Ramos (cell line): ENCODE results near the gene CES3.

Experiments used
- in situ Hi-C: fragments of 300-500 bp; cut with MboI; formaldehyde crosslinking; loops from one replicate; pipeline ENCODE4 v1.14.3; 2022; ENCODE audit warnings: low sequenced_read_pairs; ENCODE audit not compliant: unreplicated experiment

Gene CES3

GRCh38 chr16:66959704-66960161, 1.3 kb upstream of the CES3 start:
- in situ Hi-C loops, result loop anchor here (25.0 kb wide), 1 partner anchor 453 kb away; the partner anchor contains the start of gene ZDHHC1

- in situ Hi-C loops, result loop anchor here (25.0 kb wide), 1 partner anchor 452 kb away; the partner anchor contains the start of gene ZDHHC1
These were observed 796 bp upstream of the CES3 start for GRCh38 chr16:66960270-66960669.

- in situ Hi-C loops, result loop anchor here (25.0 kb wide), 1 partner anchor 450 kb away; the partner anchor contains the start of gene ZDHHC1
These were observed 848 bp downstream of the CES3 start for GRCh38 chr16:66961914-66962313.

GRCh38 chr16:66964049-66964448, 3.0 kb downstream of the CES3 start:
- in situ Hi-C loops, result loop anchor here (25.0 kb wide), 1 partner anchor 448 kb away; the partner anchor contains the start of gene ZDHHC1

- in situ Hi-C loops, result loop anchor here (25.0 kb wide), 1 partner anchor 443 kb away; the partner anchor contains the start of gene ZDHHC1
These were observed 7.8 kb downstream of the CES3 start for GRCh38 chr16:66968847-66969246.

DNA sequence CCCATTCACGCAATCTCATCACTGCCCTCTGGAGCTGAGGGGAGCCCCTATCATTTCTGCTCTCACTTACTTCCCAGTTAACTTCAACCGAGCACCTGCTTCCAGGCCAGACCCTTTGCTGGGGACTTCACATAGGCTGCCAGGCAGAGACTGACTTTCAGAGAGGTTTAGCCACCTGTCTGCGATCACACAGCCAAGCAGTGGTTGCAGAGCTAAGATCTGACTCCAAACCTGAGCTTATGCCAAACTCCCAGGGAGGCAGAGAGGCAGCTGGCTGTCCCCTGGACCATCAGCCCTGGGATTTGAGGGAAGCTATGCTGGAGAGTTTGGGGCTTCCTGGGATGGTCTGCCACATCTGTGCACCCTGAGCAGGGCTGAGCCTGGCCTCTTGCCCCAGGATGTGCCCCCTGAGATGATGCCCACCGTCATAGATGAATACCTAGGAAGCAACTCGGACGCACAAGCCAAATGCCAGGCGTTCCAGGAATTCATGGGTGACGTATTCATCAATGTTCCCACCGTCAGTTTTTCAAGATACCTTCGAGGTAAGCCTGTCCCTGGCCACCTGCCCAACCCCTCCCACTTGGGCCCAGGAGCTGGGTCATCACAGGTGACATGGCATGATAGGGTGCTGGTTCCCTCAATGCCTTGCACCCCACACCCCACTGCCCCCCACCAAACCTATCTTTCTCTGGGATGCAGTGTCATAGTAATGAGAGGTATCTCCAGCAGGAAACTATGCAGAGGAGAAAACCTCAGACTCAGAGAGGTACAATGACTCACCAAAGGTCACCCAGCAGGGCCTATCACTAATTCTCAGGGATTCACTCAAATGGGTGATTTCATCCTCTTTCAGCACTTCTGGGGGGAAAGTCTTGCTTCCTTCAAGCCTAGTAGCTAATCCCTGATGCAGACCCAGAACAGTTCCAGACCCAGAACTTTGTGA, 10.0 kb downstream of the CES3 start:
- in situ Hi-C loops, result loop anchor here (25.0 kb wide), 1 partner anchor 441 kb away; the partner anchor contains the start of gene ZDHHC1

DNA sequence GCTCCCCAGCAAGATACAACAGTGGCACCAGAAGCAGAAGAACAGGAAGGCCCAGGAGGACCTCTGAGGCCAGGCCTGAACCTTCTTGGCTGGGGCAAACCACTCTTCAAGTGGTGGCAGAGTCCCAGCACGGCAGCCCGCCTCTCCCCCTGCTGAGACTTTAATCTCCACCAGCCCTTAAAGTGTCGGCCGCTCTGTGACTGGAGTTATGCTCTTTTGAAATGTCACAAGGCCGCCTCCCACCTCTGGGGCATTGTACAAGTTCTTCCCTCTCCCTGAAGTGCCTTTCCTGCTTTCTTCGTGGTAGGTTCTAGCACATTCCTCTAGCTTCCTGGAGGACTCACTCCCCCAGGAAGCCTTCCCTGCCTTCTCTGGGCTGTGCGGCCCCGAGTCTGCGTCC, 11.9 kb downstream of the CES3 start:
- in situ Hi-C loops, result loop anchor here (25.0 kb wide), 1 partner anchor 439 kb away; the partner anchor contains the start of gene ZDHHC1

GRCh38 chr16:66973716-66974115, 12.7 kb downstream of the CES3 start:
- in situ Hi-C loops, result loop anchor here (25.0 kb wide), 1 partner anchor 439 kb away; the partner anchor contains the start of gene ZDHHC1

- in situ Hi-C loops, result loop anchor here (25.0 kb wide), 1 partner anchor 438 kb away; the partner anchor contains the start of gene ZDHHC1
These were observed 13.3 kb downstream of the CES3 start for GRCh38 chr16:66974156-66974931.

DNA sequence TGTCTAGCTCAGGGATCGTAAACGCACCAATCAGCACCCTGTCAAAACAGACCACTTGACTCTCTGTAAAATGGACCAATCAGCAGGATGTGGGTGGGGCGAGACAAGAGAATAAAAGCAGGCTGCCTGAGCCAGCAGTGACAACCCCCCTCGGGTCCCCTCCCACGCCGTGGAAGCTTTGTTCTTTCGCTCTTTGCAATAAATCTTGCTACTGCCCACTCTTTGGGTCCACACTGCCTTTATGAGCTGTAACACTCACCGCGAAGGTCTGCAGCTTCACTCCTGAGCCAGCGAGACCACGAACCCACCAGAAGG, 13.8 kb downstream of the CES3 start:
- in situ Hi-C loops, result loop anchor here (25.0 kb wide), 1 partner anchor 437 kb away; the partner anchor contains the start of gene ZDHHC1

DNA sequence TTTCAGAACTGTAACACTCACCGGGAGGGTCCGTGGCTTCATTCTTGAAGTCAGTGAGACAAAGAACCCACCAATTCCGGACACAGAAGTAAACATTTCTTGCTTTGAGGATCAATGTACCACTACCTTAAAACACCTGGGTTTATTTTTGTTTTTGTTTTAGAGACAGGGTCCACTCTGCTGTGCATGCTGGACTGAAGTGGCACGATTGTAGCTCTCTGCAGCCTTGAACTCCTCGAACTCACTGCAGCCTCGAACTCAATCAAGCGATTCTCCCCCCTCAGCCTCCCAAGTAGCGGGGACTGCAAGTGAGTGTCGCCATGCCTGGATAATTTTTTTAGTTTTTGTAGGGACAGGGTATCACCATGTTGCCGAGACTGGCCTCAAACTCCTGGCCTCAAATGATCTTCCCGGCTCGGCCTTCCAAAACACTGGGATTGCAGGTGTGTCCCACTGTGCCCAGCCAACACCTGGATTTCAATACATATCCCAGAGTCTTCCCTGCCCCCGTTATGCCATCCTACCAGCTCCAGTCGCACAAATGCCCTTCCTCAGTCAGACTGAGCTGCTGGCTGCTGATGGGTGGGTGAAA, 14.3 kb downstream of the CES3 start:
- in situ Hi-C loops, result no loop called here

DNA sequence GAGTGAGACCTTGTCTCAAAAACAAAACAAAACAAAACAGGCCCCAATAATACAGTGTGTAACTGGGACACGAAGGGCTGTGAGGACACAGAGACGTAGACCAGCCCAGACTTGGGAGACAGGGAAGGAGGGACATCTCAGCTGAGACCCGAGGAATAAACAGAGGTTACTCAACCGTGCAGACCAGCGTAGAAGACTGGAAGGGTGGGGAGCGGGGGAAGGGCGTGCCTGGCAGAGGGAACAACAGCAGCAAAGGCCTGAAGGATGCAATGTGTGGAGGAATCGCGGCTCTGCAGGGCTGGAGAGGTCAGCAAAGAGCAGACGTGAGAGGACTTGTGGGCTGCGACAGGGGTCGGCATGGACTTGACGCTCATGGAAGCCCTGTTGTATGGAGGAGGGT, 15.7 kb downstream of the CES3 start:
- in situ Hi-C loops, result no loop called here

DNA sequence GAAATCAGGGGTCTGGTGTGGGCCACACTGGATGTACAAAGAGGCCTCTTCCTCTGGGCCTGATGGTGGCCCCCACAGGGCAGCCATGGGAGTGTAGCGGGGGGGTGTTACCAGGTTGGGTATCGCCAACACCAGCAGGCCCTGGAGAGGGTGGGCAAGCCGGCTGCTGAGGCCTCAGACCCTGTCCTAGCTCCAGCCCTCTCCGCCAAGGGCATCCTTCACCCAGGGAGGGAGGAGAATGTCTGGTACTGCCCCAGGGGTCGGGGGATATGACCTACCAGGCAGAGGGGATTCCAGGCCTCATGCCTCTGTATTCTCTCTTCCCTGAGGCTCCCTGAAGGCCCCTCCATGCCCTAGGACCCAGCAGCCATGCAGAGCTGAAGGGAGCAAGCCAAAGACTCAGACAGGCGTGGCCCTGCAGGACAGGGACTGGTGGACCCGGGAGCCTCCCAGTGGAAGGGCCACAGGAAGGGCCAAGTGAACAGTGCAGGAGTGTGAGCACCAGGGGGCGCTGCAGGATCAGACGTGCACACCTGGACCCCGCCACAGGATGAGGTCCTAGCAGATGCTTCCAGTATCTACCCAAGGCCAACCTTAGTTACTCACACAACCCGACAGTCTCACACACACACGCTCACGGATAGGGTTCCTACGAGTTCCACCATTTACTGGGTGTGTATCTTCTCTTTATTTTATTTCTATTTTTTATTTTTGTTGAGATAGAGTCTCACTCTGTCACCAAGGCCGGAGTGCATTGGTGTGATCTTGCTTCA, 16.5 kb downstream of the CES3 start:
- in situ Hi-C loops, result no loop called here

- in situ Hi-C loops, result no loop called here
These were observed 18.1 kb downstream of the CES3 start for GRCh38 chr16:66979011-66979717.

DNA sequence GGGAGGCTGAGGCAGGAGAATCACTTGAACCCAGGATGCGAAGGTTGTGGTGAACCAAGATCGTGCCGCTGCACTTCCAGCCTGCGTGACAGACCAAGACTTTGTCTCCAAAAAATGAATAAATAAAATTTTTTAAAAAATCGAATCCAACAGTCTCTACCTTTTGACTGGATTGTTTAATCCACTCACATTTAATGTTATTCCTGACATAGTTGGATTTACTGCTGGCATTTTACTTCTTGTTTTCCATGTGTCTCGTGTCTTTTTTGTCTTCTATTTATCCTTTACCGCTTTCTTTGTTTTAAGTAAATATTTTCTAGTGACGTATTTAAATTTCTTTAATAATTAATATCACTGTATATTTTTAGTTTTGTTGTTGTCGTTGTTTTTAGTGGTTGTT, 22.0 kb downstream of the CES3 start:
- in situ Hi-C loops, result no loop called here

- in situ Hi-C loops, result no loop called here
These were observed 23.8 kb downstream of the CES3 start for GRCh38 chr16:66984892-66985311.

- in situ Hi-C loops, result no loop called here
These were observed 25.5 kb downstream of the CES3 start for GRCh38 chr16:66986559-66986958.

GRCh38 chr16:66988197-66988788, 27.2 kb downstream of the CES3 start, which contains the start of gene CES4A:
TSS of gene CES4A (plus strand) at chr16:66988589. CDS start at chr16:66988773, 184 bp downstream.
- in situ Hi-C loops, result no loop called here
